GM18517 (cell line): ENCODE results near the gene C9orf50.

Experiments used
- ATAC-seq: cut with Tn5 transposase; IDR thresholded peaks from one replicate; pipeline ENCODE4 v1.9.1; 2021; ENCODE audit warnings: mild to moderate bottlenecking, moderate library complexity; ENCODE audit not compliant: unreplicated experiment

The C9orf50 gene

GRCh38 chr9:129631674-129632129, 10.8 kb upstream of the C9orf50 start:
- ATAC-seq = no peak

DNA sequence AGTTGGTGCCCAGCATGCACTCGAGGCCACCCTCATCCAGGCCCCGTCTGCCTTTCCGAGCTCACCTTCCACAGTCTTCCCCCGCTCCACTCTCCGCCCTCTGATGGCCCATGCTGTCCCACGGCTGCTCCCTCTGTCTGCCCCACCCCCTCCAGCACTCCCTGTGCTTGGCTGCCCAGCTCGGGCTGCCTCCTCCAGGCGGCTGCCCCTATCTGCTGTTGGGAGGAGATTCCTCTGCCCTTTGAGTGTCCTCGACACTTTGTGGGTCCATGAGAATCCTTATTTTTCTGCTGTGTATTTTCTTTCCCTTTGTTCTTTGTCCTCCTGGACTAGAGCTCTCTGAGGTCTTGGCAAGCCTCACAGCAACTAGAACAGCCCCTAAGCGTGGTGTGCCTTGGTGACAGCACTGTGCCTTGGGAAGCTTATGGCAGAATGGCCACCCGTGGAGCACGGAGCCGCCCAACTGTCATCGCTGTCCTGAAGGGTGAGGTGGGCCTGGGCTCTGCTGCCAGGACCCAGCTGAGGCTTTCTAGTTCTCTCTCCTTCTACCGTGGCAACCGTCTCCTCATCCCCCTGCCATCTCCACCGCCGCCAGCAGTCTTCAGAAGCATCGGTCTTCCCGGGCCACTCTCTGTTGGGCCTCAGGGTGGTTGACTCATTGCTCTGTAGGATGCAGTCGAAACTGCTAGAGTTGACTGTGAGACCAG, 10.2 kb upstream of the C9orf50 start:
- no peak for ATAC-seq

- no peak for ATAC-seq
Observed at GRCh38 chr9:129629251-129629820, 8.4 kb upstream of the C9orf50 start.

DNA sequence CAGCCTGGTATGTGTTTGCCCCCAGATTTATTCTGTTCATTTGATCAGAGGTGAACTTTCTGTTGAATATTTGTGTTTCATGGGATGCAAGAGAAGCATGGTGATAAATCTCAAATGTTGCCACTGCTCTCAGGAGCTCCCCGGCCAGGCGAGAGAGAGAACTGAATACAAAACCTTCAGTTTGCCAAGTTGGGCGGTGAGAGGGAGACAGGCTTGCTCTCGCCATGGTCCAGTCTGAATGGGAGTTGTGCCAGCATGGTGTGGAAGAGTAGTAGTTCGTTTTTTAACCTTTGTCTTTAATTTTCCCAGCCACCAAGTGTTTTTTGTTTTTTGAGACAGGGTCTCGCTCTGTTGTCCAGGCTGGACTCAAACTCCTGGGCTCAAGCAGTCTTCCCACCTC, 7.8 kb upstream of the C9orf50 start:
- no peak for ATAC-seq

GRCh38 chr9:129627556-129628440, 6.9 kb upstream of the C9orf50 start:
- ATAC-seq = no peak

GRCh38 chr9:129626625-129627284, 5.9 kb upstream of the C9orf50 start:
- peak; percentile 28 for ATAC-seq

GRCh38 chr9:129626079-129626624, 5.3 kb upstream of the C9orf50 start, which contains the start of gene NTMT1:
Gene NTMT1 (plus strand): TSS chr9:129626163. CDS start chr9:129632704, 6,541 bp downstream.
- ATAC-seq = peak; percentile 72

- ATAC-seq = no peak
Observed at GRCh38 chr9:129624947-129625346, 4.0 kb upstream of the C9orf50 start.

- ATAC-seq = no peak
Observed at GRCh38 chr9:129624168-129624759, 3.4 kb upstream of the C9orf50 start.

DNA sequence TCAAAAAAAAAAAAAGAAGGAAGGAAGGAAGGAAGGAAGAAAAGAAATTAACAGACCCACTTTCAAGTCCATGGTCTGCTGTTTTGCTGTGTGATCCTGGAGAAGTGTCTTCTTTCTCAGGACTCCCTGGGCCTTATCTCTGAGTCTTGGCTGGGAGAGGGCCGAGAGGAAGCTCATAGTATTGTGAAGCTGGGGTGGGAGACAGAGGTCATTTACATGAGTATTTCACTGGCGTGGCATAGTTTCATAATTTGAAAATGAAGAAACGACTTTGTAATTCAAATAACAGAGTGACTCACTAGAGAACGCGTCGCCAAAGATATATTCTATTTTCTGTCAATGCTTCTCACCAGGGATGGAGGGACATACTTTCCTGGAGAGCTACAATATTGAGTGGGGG, 2.4 kb upstream of the C9orf50 start:
- no peak for ATAC-seq

DNA sequence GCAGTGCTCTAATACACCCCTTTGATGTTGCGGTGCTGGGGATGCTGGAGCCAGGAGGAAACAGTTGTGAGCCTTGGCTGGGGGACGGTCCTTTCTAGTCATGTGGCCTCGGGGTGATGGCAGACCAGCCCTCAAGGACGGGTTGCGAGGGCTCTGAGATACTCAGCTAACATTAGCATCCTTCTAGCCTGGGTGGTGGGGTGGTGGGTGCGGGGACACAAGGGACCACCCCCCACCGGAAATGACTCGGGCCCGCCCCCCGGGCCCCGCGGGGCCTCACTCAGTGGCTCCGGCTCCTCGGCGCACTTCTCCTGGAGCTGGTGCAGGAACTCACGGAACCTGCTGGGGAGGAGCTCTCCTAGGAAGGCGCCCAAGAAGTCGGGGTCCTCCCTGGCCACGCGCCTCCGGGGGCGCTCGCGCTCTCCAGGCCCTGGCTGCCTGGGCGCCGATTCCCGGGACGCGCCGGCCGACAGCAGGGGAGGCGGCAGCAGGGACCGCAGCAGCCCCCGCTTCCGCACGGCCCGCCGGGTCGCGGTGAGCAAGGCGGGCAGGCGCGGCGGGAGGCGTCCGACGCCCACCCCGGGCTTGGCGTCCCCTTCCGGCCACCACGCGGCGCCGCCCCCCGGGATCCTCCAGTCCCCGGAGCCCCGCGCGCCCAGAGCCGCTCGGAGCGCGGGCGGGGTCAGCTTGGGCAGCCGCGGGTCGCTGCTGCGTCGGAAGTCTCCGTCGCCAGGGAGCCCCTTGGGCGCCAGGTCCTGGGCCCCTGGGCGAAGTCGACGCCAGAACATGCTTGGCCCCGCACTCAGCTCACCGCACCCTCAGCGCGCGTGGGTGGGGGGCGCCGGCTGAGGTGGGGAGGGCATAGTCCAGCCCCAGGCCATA, 873 bp downstream of the C9orf50 start:
- ATAC-seq = no peak

DNA sequence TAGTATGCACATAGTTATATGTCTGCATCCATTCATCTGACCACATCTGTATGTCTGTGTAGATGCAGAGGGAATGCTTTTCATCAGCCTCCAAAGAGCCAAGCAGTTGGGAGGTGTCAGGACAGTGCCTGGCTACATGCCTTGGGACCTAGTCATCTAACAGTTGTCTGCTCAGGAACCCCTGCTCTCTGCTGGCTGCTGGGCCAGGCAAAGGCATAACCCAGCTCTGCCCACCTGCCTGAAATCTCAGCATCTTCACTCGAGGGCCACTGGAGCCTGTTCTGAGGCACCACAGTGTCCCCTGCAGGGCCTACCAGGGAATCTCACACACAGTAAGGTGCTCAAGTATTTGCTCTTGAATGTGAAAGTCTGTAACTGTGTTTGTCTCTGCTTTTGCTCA, 3.7 kb downstream of the C9orf50 start:
- ATAC-seq = no peak

GRCh38 chr9:129615407-129616285, 5.3 kb downstream of the C9orf50 start:
- ATAC-seq = no peak

- ATAC-seq = no peak
Observed at GRCh38 chr9:129614932-129615331, 6.0 kb downstream of the C9orf50 start.

DNA sequence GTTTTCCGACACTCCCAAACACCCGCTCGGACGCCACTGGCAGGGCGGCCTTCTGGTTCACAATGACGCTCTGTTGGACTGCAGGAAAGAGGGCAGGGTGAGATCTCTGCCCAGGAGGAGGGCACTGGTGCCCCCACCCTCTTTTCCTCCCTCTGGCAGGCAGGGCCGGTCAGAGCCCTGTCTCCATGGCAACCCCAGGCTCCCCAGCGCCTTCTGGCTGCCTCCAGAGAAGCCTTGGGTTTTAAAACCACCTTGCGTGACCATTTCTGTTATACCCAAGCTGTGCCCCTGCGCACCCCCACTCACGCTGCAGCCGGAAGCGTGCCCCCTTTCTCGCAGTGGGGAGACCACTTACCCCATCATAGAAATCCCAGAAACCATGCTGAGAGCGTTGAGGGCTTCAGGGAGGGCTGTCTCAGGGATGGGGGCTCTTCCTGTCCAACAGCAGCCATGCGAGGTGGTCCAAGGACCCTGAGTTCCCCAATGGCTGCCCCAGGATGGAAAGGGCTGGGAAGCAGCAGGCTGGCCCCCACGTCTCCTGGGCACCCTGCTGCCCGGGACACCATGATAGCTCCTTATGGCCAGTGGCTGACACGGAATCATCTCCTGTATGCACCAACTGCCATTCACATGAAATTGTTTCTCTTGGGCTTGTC, 7.3 kb downstream of the C9orf50 start:
- ATAC-seq = no peak

DNA sequence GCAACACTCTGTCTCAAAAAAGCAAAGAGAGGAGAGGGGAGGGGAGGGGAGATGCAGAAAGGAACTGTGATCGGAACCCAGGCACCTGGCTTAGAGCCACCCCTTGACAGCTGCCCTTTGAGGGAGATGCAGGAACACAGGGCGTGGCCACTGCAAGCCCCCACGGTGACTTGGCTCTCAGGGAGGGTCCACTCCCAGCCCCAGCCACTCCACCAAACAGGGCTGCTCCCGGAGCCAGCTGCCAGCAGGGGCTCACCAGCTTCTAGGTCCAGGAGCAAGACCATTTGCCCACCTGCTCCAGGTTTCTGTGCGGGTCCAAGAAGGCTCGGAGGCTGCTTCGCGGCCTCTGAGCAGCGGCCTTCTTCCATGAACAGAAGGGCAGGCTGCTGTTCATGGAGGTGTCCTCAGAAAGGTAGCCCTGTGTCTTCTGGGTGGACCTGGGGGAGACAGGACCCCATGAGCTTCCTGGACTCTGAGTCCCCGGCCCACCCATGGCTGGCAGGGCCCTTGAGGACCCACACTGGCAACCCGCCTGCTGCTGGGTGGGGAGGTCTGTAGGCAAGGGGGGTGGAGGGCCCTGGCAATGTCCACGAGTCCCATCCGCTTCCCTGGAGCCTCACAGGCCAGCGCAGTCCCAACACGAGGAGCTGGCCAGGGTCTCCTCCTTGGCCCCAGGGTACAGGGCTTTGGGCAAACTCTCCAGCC, 7.9 kb downstream of the C9orf50 start:
- ATAC-seq = no peak

DNA sequence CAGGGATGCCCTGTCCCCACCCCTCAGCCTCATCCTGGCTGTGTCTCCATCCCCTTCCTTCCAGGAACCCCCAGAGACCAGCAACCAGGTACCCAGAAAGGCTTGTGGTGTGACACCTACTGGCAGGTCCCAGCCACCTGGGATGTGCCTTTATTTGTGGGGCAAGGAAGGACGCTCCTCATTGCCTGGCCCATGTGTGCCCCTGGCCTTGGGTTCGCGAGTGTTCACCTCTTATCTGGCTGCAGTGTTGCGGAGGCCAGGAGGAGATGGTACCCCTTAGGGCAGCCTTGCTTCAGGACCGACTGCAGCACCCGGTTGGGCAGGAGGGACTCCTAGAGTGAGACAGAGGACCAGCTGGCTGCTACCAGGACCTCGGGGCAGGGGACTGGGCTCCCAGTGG, 8.8 kb downstream of the C9orf50 start:
- ATAC-seq = no peak
